Caco-2 (cell line): Measurements from ENCODE around the gene PCTP. TPM values are rescaled to one million over a fixed set of nuclear protein-coding genes. Genes with fewer than 3 reads are reported as not detected.

Source experiments
- BruUV-seq: library from RNA; stranded (reverse); fragments of 400-500 nt; replicated peaks from 2 replicates; lab custom pipeline; 2021; lab: Mats Ljungman, UMichigan
- CTCF ChIA-PET: fragments of 300-600 bp; sonication (Branson Sonifier 250); formaldehyde crosslinking; loops from one replicate; lab custom pipeline; 2022; ENCODE audit warnings: antibody characterized with exemption; lab: Charles Lee
- POLR2A ChIA-PET: fragments of 300-600 bp; sonication (Branson Sonifier 250); formaldehyde crosslinking; loops from one replicate; lab custom pipeline; 2022; ENCODE audit warnings: antibody characterized with exemption; lab: Charles Lee
- DNase-seq, 2 experiments: peaks; one replicate each; pipeline versions ENCODE4 v3.0.0 to v3.0.0-alpha.2; 2020 to 2022
- H3K27me3 ChIP-seq: replicated peaks from 2 replicates; pipeline ENCODE4 v1.6.0; 2011; ENCODE audit warnings: low read length; ENCODE audit not compliant: control insufficient read depth, insufficient read depth
- H3K36me3 ChIP-seq: 2 replicates; pipeline ENCODE4 v1.5.1; 2011; ENCODE audit warnings: low read length; ENCODE audit not compliant: control insufficient read depth, insufficient read depth
- H3K4me1 ChIP-seq: fragments of 250-450 bp; sonication (Bioruptor Pico); 2 replicates; pipeline ENCODE4 v1.5.1; 2020; ENCODE audit warnings: mild to moderate bottlenecking
- H3K4me3 ChIP-seq: 2 replicates; pipeline ENCODE4 v1.5.1; 2011; ENCODE audit warnings: low read depth, mild to moderate bottlenecking, control low read depth, low read length
- H3K9me3 ChIP-seq: fragments of 250-450 bp; sonication (Bioruptor Pico); 2 replicates; pipeline ENCODE4 v1.5.1; 2020; ENCODE audit warnings: mild to moderate bottlenecking, moderate library complexity
- H3K27ac Mint-ChIP-seq: one replicate; pipeline ENCODE4 v1.8.0; 2022; ENCODE audit warnings: mixed read lengths; ENCODE audit not compliant: unreplicated experiment
- H3K27me3 Mint-ChIP-seq: one replicate; pipeline ENCODE4 v1.8.0; 2022; ENCODE audit warnings: mixed read lengths; ENCODE audit not compliant: insufficient read depth, unreplicated experiment
- H3K36me3 Mint-ChIP-seq: one replicate; pipeline ENCODE4 v1.8.0; 2022; ENCODE audit warnings: mild to moderate bottlenecking, mixed read lengths; ENCODE audit not compliant: insufficient read depth, unreplicated experiment
- H3K4me1 Mint-ChIP-seq: one replicate; pipeline ENCODE4 v1.8.0; 2022; ENCODE audit warnings: low read depth, mixed read lengths; ENCODE audit not compliant: unreplicated experiment
- H3K4me3 Mint-ChIP-seq: one replicate; pipeline ENCODE4 v1.8.0; 2022; ENCODE audit warnings: mild to moderate bottlenecking, moderate library complexity, mixed read lengths; ENCODE audit not compliant: unreplicated experiment
- H3K9me3 Mint-ChIP-seq: one replicate; pipeline ENCODE4 v1.8.0; 2022; ENCODE audit warnings: mixed read lengths; ENCODE audit not compliant: unreplicated experiment
- CTCF ChIP-seq, 2 experiments: fragments of 200-600 bp in 1 of 2; IDR thresholded peaks; 1 replicate in 1 of 2; 2 replicates in 1 of 2; pipeline versions ENCODE4 v1.5.1 to v1.8.0; 2011 to 2022; ENCODE audit warnings: antibody characterized with exemption in 1 of 2, control low read depth in 1 of 2, inconsistent platforms in 1 of 2, low read depth in 1 of 2, low read length in 1 of 2, mild to moderate bottlenecking in 1 of 2, moderate library complexity in 1 of 2; ENCODE audit not compliant: insufficient read depth in 1 of 2, severe bottlenecking in 1 of 2, unreplicated experiment in 1 of 2
- intact Hi-C: fragments of 100-400 bp; cut with micrococcal nuclease; formaldehyde crosslinking; loops from one replicate; pipeline ENCODE4 v1.10.0; 2022; ENCODE audit not compliant: unreplicated experiment
- total RNA-seq: library from RNA; stranded (reverse); gene quantifications from 2 replicates; pipeline ENCODE4 v1.2.3, GENCODE V29; 2022

PCTP gene
- total RNA-seq, 1 experiment from 2014 or later: 16.7 TPM

- ChIA-PET CTCF (interaction anchor here (1.0 to 1.6 kb wide), 4 partner anchors 19 to 243 kb away, joined by 4 to 10 read pairs (median 4); partner anchors contain the start of gene PCTP), POLR2A (no interaction called here)
- Mint-ChIP-seq H3K27me3 (no peaks in the 10 kb centered on the region), H3K4me3 (no peak overlapping the region), H3K9me3 (no peaks in the 10 kb centered on the region), H3K4me1 (no peaks in the 10 kb centered on the region), H3K36me3 (no peaks in the 10 kb centered on the region), H3K27ac (no peak overlapping the region)
- BruUV-seq: no TSS peak
- no peak for DNase-seq
- H3K27me3 ChIP-seq: no peaks in the 10 kb centered on the region
- intact Hi-C loops: no loop called here
- no peaks in the 10 kb centered on the region for H3K9me3 ChIP-seq
- TF ChIP-seq CTCF (IDR thresholded peaks at IDR 0.05; ENCODE audit: insufficient read depth in 1 of 2, low read depth in 1 of 2, low read length in 1 of 2, severe bottlenecking in 1 of 2, unreplicated experiment in 1 of 2): no peak
- no peaks in the 10 kb centered on the region for H3K36me3 ChIP-seq
- H3K4me1 ChIP-seq: no peaks in the 10 kb centered on the region
- H3K4me3 ChIP-seq: no peak overlapping the region
These were observed 18.8 kb downstream of the PCTP start for GRCh38 chr17:55769625-55770000.

- intact Hi-C loops: loop anchor here (1.0 to 5.0 kb wide), 6 partner anchors 34 to 549 kb away; no protein-coding TSS in a partner anchor
- Histone ChIP-seq H3K27me3 (no peaks in the 10 kb centered on the region), H3K4me3 (no peak overlapping the region), H3K9me3 (no peaks in the 10 kb centered on the region), H3K36me3 (no peaks in the 10 kb centered on the region), H3K4me1 (no peaks in the 10 kb centered on the region)
- peak; percentile 30 to 72 for TF ChIP-seq CTCF (IDR thresholded peaks at IDR 0.05; ENCODE audit: insufficient read depth in 1 of 2, low read depth in 1 of 2, low read length in 1 of 2, severe bottlenecking in 1 of 2, unreplicated experiment in 1 of 2)
- H3K4me3 Mint-ChIP-seq: no peak overlapping the region
- H3K9me3 Mint-ChIP-seq: no peaks in the 10 kb centered on the region
- BruUV-seq: no TSS peak
- no peaks in the 10 kb centered on the region for H3K36me3 Mint-ChIP-seq
- no peak overlapping the region for H3K27ac Mint-ChIP-seq
- peak in 1 of 2 experiments; percentile 38 for DNase-seq
- no peaks in the 10 kb centered on the region for H3K27me3 Mint-ChIP-seq
- no peaks in the 10 kb centered on the region for H3K4me1 Mint-ChIP-seq
- ChIA-PET POLR2A (no interaction called here), CTCF (interaction anchor here (0.7 to 1.6 kb wide), 10 partner anchors 19 to 244 kb away, joined by 3 to 10 read pairs (median 4); partner anchors contain the start of gene PCTP)
These were observed 19.5 kb downstream of the PCTP start for GRCh38 chr17:55770196-55770870.

GRCh38 chr17:55772086-55772485 lies 21.2 kb downstream of the PCTP start:
- no peaks in the 10 kb centered on the region for H3K27me3 ChIP-seq
- no peaks in the 10 kb centered on the region for H3K9me3 ChIP-seq
- no peaks in the 10 kb centered on the region for H3K9me3 Mint-ChIP-seq
- no peak overlapping the region for H3K4me3 ChIP-seq
- no peaks in the 10 kb centered on the region for H3K4me1 ChIP-seq
- H3K36me3 Mint-ChIP-seq: no peaks in the 10 kb centered on the region
- no peak for TF ChIP-seq CTCF (IDR thresholded peaks at IDR 0.05; ENCODE audit: insufficient read depth in 1 of 2, low read depth in 1 of 2, low read length in 1 of 2, severe bottlenecking in 1 of 2, unreplicated experiment in 1 of 2)
- no peak overlapping the region for H3K27ac Mint-ChIP-seq
- no TSS peak for BruUV-seq
- no peaks in the 10 kb centered on the region for H3K36me3 ChIP-seq
- no peak overlapping the region for H3K4me3 Mint-ChIP-seq
- POLR2A ChIA-PET: no interaction called here
- DNase-seq: no peak
- CTCF ChIA-PET: interaction anchor here (0.9 kb wide), 1 partner anchor 248 kb away, joined by 5 read pairs; no protein-coding TSS in a partner anchor
- intact Hi-C loops: loop anchor here (5.0 kb wide), 1 partner anchor 225 kb away; no protein-coding TSS in a partner anchor
- no peaks in the 10 kb centered on the region for H3K27me3 Mint-ChIP-seq
- H3K4me1 Mint-ChIP-seq: no peaks in the 10 kb centered on the region
